ENCODE measurements around the gene ASTN1. TPM values are rescaled to one million over a fixed set of nuclear protein-coding genes. Genes with fewer than 3 reads are reported as not detected.

ASTN1 gene
- total RNA-seq, 1 donor, result not detected

DNA sequence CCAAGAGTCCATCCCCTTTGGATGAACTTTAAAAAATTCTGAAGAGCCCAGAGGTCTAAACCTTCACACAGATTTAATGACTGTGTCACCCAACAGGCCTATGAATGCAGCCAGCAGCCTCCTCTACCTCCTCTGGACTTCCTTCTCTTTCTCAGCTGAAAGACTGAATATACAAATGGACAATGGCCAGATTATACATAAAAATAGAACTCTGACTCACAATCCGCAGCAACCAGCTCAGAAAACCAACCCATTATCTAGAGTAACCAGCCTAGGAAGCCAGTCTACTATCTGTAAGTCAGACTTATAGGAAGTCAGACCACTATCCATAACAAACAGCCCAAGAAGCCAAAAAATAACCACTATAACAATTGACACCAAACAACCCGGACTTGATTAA, 224.5 kb downstream of the ASTN1 start:
- Histone ChIP-seq H3K9me3 (ENCODE audit: low read depth, low read length) (no peaks in the 10 kb centered on the region), H3K4me3 (ENCODE audit: insufficient read depth, low read length) (no peak overlapping the region), H3K27me3 (ENCODE audit: insufficient read depth, low read length) (no peaks in the 10 kb centered on the region), H3K27ac (ENCODE audit: low read depth, low read length) (no peak overlapping the region), H3K4me1 (ENCODE audit: insufficient read depth, low read length) (no peaks in the 10 kb centered on the region), H3K4me2 (ENCODE audit: insufficient read depth, low read length) (no peak overlapping the region), H3K36me3 (ENCODE audit: insufficient read depth, low read length) (no peaks in the 10 kb centered on the region), H4K20me1 (ENCODE audit: insufficient read depth, low read length) (no peaks in the 10 kb centered on the region), H2AFZ (ENCODE audit: low read length) (no peak overlapping the region), H3K79me2 (ENCODE audit: insufficient read depth, low read length) (no peaks in the 10 kb centered on the region)
- no peak for DNase-seq (ENCODE audit: insufficient read length, low spot score, missing footprints)
- TF ChIP-seq, protein P1, sequence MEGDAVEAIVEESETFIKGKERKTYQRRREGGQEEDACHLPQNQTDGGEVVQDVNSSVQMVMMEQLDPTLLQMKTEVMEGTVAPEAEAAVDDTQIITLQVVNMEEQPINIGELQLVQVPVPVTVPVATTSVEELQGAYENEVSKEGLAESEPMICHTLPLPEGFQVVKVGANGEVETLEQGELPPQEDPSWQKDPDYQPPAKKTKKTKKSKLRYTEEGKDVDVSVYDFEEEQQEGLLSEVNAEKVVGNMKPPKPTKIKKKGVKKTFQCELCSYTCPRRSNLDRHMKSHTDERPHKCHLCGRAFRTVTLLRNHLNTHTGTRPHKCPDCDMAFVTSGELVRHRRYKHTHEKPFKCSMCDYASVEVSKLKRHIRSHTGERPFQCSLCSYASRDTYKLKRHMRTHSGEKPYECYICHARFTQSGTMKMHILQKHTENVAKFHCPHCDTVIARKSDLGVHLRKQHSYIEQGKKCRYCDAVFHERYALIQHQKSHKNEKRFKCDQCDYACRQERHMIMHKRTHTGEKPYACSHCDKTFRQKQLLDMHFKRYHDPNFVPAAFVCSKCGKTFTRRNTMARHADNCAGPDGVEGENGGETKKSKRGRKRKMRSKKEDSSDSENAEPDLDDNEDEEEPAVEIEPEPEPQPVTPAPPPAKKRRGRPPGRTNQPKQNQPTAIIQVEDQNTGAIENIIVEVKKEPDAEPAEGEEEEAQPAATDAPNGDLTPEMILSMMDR (IDR thresholded peaks at IDR 0.05; ENCODE audit: extremely low read depth, low read depth, low read length), result no peak

DNA sequence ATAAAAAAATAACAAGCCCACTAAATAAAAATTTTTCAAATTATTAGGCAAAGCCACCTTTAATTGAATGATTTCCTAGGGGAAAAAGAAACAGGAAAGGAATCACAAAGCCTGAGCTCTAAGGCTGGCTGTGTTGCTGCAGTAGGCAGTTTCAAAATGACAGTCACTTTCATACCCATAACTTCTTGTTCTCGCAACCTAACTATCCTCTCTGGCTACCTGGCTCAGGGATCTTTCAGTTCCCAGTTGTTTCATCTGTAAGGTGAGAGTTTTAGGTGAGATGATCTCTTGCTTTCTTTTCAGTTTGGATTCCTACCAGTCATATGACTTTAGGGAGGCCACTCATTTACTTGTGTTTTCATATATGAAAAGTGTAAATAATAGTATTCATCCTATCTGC, 226.1 kb downstream of the ASTN1 start:
- H3K27me3 ChIP-seq (ENCODE audit: insufficient read depth, low read length), result no peaks in the 10 kb centered on the region
- H3K36me3 ChIP-seq (ENCODE audit: insufficient read depth, low read length), result no peaks in the 10 kb centered on the region
- H3K4me2 ChIP-seq (ENCODE audit: insufficient read depth, low read length), result no peak overlapping the region
- no peak overlapping the region for H3K4me3 ChIP-seq (ENCODE audit: insufficient read depth, low read length)
- H3K27ac ChIP-seq (ENCODE audit: low read depth, low read length), result no peak overlapping the region
- DNase-seq (ENCODE audit: insufficient read length, low spot score, missing footprints), result no peak
- no peaks in the 10 kb centered on the region for H4K20me1 ChIP-seq (ENCODE audit: insufficient read depth, low read length)
- H3K4me1 ChIP-seq (ENCODE audit: insufficient read depth, low read length), result no peaks in the 10 kb centered on the region
- H2AFZ ChIP-seq (ENCODE audit: low read length), result no peak overlapping the region
- H3K9me3 ChIP-seq (ENCODE audit: low read depth, low read length), result no peaks in the 10 kb centered on the region
- no peaks in the 10 kb centered on the region for H3K79me2 ChIP-seq (ENCODE audit: insufficient read depth, low read length)
- TF ChIP-seq, protein P1 (IDR thresholded peaks at IDR 0.05; ENCODE audit: extremely low read depth, low read depth, low read length), result no peak

DNA sequence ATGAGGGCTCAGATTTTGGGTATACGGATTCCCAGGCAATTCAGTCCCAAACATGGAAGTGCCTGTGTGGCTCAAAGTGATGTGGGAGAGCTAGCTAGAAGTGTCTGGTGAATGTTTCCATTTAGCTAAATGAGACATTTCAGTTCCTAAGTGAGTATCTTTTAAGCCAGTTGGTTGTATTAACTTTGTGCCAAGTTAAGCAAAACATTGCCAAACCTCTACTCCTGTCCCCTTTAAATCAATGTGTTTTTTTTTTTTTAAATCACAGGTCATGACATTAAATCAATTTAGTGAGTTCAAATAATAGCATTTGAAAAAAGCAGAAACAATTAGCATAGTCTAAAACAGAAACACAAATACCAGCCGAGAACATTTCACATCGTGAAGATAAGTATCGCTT, 230.1 kb downstream of the ASTN1 start:
- no peak overlapping the region for H3K27ac ChIP-seq (ENCODE audit: low read depth, low read length)
- no peaks in the 10 kb centered on the region for H3K27me3 ChIP-seq (ENCODE audit: insufficient read depth, low read length)

DNA sequence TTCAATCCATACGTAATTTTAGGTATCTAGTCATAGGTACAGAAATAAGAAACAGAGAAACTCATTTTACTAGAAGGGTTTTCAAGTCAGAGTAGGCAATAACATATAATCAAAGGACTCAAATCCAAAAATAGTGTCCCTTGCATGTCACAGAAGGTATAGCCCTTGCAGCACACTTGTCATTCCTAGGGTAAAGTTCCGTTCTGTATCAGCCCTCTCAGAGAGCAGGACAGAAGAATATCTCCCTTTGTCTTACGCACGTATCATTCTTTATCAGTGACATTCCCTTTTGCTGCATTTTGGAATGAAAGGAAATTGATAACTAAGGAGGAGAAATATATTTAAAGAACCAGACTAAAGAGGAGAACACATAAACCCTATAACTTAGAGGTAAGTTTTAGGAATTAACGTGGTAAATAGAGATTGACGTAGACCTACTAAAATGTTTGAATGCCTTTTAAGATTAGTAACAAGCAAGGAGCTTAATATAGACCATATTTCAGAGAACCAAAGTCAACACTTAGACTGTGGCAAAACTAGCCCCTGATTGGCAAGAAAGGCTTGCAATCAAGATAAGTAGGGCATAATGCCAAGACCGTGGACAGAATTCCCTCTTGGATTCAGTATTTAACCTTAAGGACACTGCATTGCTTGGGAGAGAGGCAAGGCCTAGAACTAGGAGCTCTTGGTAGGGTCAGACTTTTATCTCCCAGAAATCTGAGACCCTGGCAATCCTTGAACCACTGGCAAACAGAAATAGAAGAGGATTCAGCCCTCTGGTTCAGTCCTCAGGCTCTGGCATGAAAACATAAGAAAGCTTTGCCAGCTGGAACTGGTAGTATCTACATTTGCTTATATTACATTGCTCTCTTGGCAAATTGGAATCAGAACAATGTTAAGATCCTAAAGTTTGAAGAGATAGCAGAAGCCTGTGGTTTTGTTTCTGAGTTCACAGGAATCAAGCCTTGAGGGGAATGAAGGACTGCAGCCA, 232.1 kb downstream of the ASTN1 start:
- no peaks in the 10 kb centered on the region for H3K27me3 ChIP-seq (ENCODE audit: insufficient read depth, low read length)
- no peaks in the 10 kb centered on the region for H3K9me3 ChIP-seq (ENCODE audit: low read depth, low read length)
- no peak for DNase-seq (ENCODE audit: insufficient read length, low spot score, missing footprints)
- H3K36me3 ChIP-seq (ENCODE audit: insufficient read depth, low read length), result no peaks in the 10 kb centered on the region
- H4K20me1 ChIP-seq (ENCODE audit: insufficient read depth, low read length), result no peaks in the 10 kb centered on the region
- H3K4me1 ChIP-seq (ENCODE audit: insufficient read depth, low read length), result no peaks in the 10 kb centered on the region
- H2AFZ ChIP-seq (ENCODE audit: low read length), result no peak overlapping the region
- TF ChIP-seq, protein P1 (IDR thresholded peaks at IDR 0.05; ENCODE audit: extremely low read depth, low read depth, low read length), result no peak
- no peak overlapping the region for H3K27ac ChIP-seq (ENCODE audit: low read depth, low read length)
- no peak overlapping the region for H3K4me3 ChIP-seq (ENCODE audit: insufficient read depth, low read length)
- H3K79me2 ChIP-seq (ENCODE audit: insufficient read depth, low read length), result no peaks in the 10 kb centered on the region
- no peak overlapping the region for H3K4me2 ChIP-seq (ENCODE audit: insufficient read depth, low read length)

More for the DNA sequence above, 230.1 kb downstream of the ASTN1 start:
- Histone ChIP-seq H4K20me1 (ENCODE audit: insufficient read depth, low read length) (no peaks in the 10 kb centered on the region), H3K9me3 (ENCODE audit: low read depth, low read length) (no peaks in the 10 kb centered on the region), H3K36me3 (ENCODE audit: insufficient read depth, low read length) (no peaks in the 10 kb centered on the region), H3K4me1 (ENCODE audit: insufficient read depth, low read length) (no peaks in the 10 kb centered on the region), H2AFZ (ENCODE audit: low read length) (no peak overlapping the region), H3K4me3 (ENCODE audit: insufficient read depth, low read length) (no peak overlapping the region), H3K79me2 (ENCODE audit: insufficient read depth, low read length) (no peaks in the 10 kb centered on the region), H3K4me2 (ENCODE audit: insufficient read depth, low read length) (no peak overlapping the region)
- TF ChIP-seq, protein P1 (IDR thresholded peaks at IDR 0.05; ENCODE audit: extremely low read depth, low read depth, low read length), result no peak
- DNase-seq (ENCODE audit: insufficient read length, low spot score, missing footprints), result no peak

All from osteoblast (primary cell).